Breast epithelium (tissue), 4 donors: ENCODE data around the gene KRTCAP2. TPM values are rescaled to one million over a fixed set of nuclear protein-coding genes. Genes with fewer than 3 reads are reported as not detected.

ENCODE experiments used
- DNase-seq, 2 donors: peaks; one replicate each; pipeline ENCODE4 v3.0.0-alpha.2; 2019; ENCODE audit warnings: low spot score in 2 of 2
- H3K27ac ChIP-seq, 2 donors: fragments of 200-600 bp; sonication (generic) in 1 of 2; one replicate each; pipeline ENCODE4 v1.5.1; 2016 to 2019; ENCODE audit warnings: mild to moderate bottlenecking in 1 of 2
- H3K27me3 ChIP-seq, 2 donors: fragments of 200-600 bp; sonication (generic) in 1 of 2; one replicate each; pipeline versions ENCODE4 v1.5.1 to v1.6.0; 2017 to 2019; ENCODE audit warnings: control low read depth in 1 of 2, mild to moderate bottlenecking in 1 of 2
- H3K36me3 ChIP-seq: fragments of 200-600 bp; one replicate; pipeline ENCODE4 v1.5.1; 2019
- H3K4me1 ChIP-seq, 2 donors: fragments of 200-600 bp; sonication (generic); one replicate each; pipeline ENCODE4 v1.5.1; 2016 to 2019; ENCODE audit warnings: control low read depth in 1 of 2
- H3K4me3 ChIP-seq, 3 donors: fragments of 200-600 bp; sonication (generic); 1 replicate in 2 of 3; 2 replicates in 1 of 3; pipeline ENCODE4 v1.5.1; 2016 to 2019; ENCODE audit warnings: mild to moderate bottlenecking in 3 of 3, moderate library complexity in 2 of 3
- H3K9me3 ChIP-seq, 2 donors: fragments of 200-600 bp; sonication (generic) in 1 of 2; one replicate each; pipeline ENCODE4 v1.5.1; 2016 to 2019; ENCODE audit warnings: control low read depth in 1 of 2
- CTCF ChIP-seq, 3 donors: fragments of 450-650 bp; IDR thresholded peaks; one replicate each; pipeline ENCODE4 v1.5.1; 2016 to 2017; ENCODE audit warnings: antibody characterized with exemption in 3 of 3, mild to moderate bottlenecking in 3 of 3, moderate library complexity in 3 of 3
- POLR2A ChIP-seq: fragments of 450-650 bp; IDR thresholded peaks from one replicate; pipeline ENCODE4 v1.6.1; 2016; ENCODE audit warnings: antibody characterized with exemption, mild to moderate bottlenecking, moderate library complexity
- POLR2AphosphoS5 ChIP-seq, 3 donors: sonication (generic); formaldehyde crosslinking; IDR thresholded peaks; one replicate each; pipeline ENCODE4 v1.6.1; 2017; ENCODE audit warnings: antibody characterized with exemption in 3 of 3
- intact Hi-C: fragments of 100-400 bp; cut with DNase I; formaldehyde crosslinking; loops from one replicate; pipeline ENCODE4 v1.15.1; 2023; ENCODE audit warnings: low total_unique reads
- total RNA-seq, 3 donors: library from RNA; depleted of rRNA; stranded (reverse); fragments of >200 nt; gene quantifications; one replicate each; pipeline ENCODE4 v1.1.0, GENCODE V29; 2016

KRTCAP2 gene
- total RNA-seq, 3 donors from 2014 or later, result 104 to 147 (median 131) TPM

GRCh38 chr1:155134322-155134721 lies 38.8 kb downstream of the KRTCAP2 start:
- Histone ChIP-seq H3K9me3 (no peaks in the 10 kb centered on the region), H3K27ac (peak overlapping the region; percentile 97), H3K36me3 (no peaks in the 10 kb centered on the region), H3K4me3 (peak overlapping the region in 2 of 3 donors; percentile 72 to 76), H3K27me3 (no peaks in the 10 kb centered on the region), H3K4me1 (peaks cover 0 to 32% of the 10 kb centered on the region in 2 donors)
- TF ChIP-seq CTCF (IDR thresholded peaks at IDR 0.05) (no peak), POLR2AphosphoS5 (IDR thresholded peaks at IDR 0.05) (no peak), POLR2A (no peak)
- intact Hi-C loops, result no loop called here
- DNase-seq, result no peak

GRCh38 chr1:155133799-155134281 lies 39.3 kb downstream of the KRTCAP2 start:
- Histone ChIP-seq H3K27ac (peak overlapping the region; percentile 97), H3K36me3 (no peaks in the 10 kb centered on the region), H3K4me3 (peak overlapping the region in 1 of 3 donors; percentile 76), H3K9me3 (no peaks in the 10 kb centered on the region), H3K27me3 (no peaks in the 10 kb centered on the region), H3K4me1 (peaks cover 0 to 32% of the 10 kb centered on the region in 2 donors)
- TF ChIP-seq POLR2AphosphoS5 (IDR thresholded peaks at IDR 0.05), result no peak
- no peak for TF ChIP-seq CTCF (IDR thresholded peaks at IDR 0.05)
- TF ChIP-seq POLR2A, result no peak
- intact Hi-C loops, result no loop called here
- no peak for DNase-seq

- intact Hi-C loops, result no loop called here
- H3K27ac ChIP-seq, result peak overlapping the region; percentile 97
Observed at GRCh38 chr1:155131856-155132255, 41.2 kb downstream of the KRTCAP2 start.

GRCh38 chr1:155131285-155131684 lies 41.8 kb downstream of the KRTCAP2 start:
- DNase-seq, result no peak
- Histone ChIP-seq H3K4me3 (peak overlapping the region in 1 of 3 donors; percentile 96), H3K27me3 (no peaks in the 10 kb centered on the region), H3K27ac (peak overlapping the region; percentile 97), H3K4me1 (peaks cover 0 to 32% of the 10 kb centered on the region in 2 donors), H3K36me3 (no peaks in the 10 kb centered on the region), H3K9me3 (no peaks in the 10 kb centered on the region)
- intact Hi-C loops, result no loop called here
- TF ChIP-seq POLR2AphosphoS5 (IDR thresholded peaks at IDR 0.05) (no peak), POLR2A (no peak), CTCF (IDR thresholded peaks at IDR 0.05) (no peak)

More at GRCh38 chr1:155131856-155132255, 41.2 kb downstream of the KRTCAP2 start:
- no peaks in the 10 kb centered on the region for H3K36me3 ChIP-seq
- no peaks in the 10 kb centered on the region for H3K9me3 ChIP-seq
- H3K4me3 ChIP-seq, result peak overlapping the region in 1 of 3 donors; percentile 96
- no peaks in the 10 kb centered on the region for H3K27me3 ChIP-seq
- TF ChIP-seq CTCF (IDR thresholded peaks at IDR 0.05) (no peak), POLR2A (no peak), POLR2AphosphoS5 (IDR thresholded peaks at IDR 0.05) (no peak)
- H3K4me1 ChIP-seq, result peaks cover 0 to 32% of the 10 kb centered on the region in 2 donors
- no peak for DNase-seq

GRCh38 chr1:155130272-155131006 lies 42.7 kb downstream of the KRTCAP2 start:
- H3K9me3 ChIP-seq, result no peaks in the 10 kb centered on the region
- H3K4me3 ChIP-seq, result peak overlapping the region; percentile 60 to 96 (median 60)
- H3K4me1 ChIP-seq, result peaks cover 3 to 39% of the 10 kb centered on the region in 2 donors
- no peaks in the 10 kb centered on the region for H3K36me3 ChIP-seq
- H3K27me3 ChIP-seq, result no peaks in the 10 kb centered on the region
- intact Hi-C loops, result no loop called here
- TF ChIP-seq POLR2AphosphoS5 (IDR thresholded peaks at IDR 0.05) (no peak), CTCF (IDR thresholded peaks at IDR 0.05) (no peak), POLR2A (no peak)
- DNase-seq, result no peak
- H3K27ac ChIP-seq, result peak overlapping the region; percentile 95 to 97
